Osteoblast (primary cell): ENCODE data around the gene MAP3K14. TPM values are rescaled to one million over a fixed set of nuclear protein-coding genes. Genes with fewer than 3 reads are reported as not detected.

Source experiments
- DNase-seq: peaks from one replicate; pipeline ENCODE4 v3.0.0; 2011; ENCODE audit warnings: low spot score, mixed read lengths; ENCODE audit not compliant: insufficient read length; ENCODE audit errors: missing footprints
- H2AFZ ChIP-seq: 2 replicates; pipeline ENCODE4 v1.6.0; 2011; ENCODE audit warnings: mild to moderate bottlenecking, low read length
- H3K27ac ChIP-seq: 2 replicates; pipeline ENCODE4 v1.5.1; 2011; ENCODE audit warnings: mild to moderate bottlenecking, low read depth, low read length, moderate library complexity
- H3K27me3 ChIP-seq: 2 replicates; pipeline ENCODE4 v1.6.0; 2012; ENCODE audit warnings: mild to moderate bottlenecking, control low read depth, inconsistent platforms, low read length, moderate library complexity; ENCODE audit not compliant: insufficient read depth
- H3K36me3 ChIP-seq: 2 replicates; pipeline ENCODE4 v1.5.1; 2011; ENCODE audit warnings: mild to moderate bottlenecking, low read length, control low read depth, moderate library complexity; ENCODE audit not compliant: insufficient read depth
- H3K4me1 ChIP-seq: 2 replicates; pipeline ENCODE4 v1.5.1; 2011; ENCODE audit warnings: mild to moderate bottlenecking, low read length, control low read depth, moderate library complexity; ENCODE audit not compliant: insufficient read depth
- H3K4me2 ChIP-seq: 2 replicates; pipeline ENCODE4 v1.6.0; 2011; ENCODE audit warnings: mild to moderate bottlenecking, low read length; ENCODE audit not compliant: insufficient read depth
- H3K4me3 ChIP-seq: fragments of 200-600 bp; sonication (generic); 3 replicates; pipeline ENCODE4 v1.5.1; 2012; ENCODE audit warnings: mild to moderate bottlenecking, low read length, inconsistent platforms; ENCODE audit not compliant: insufficient read depth
- H3K79me2 ChIP-seq: 2 replicates; pipeline ENCODE4 v1.6.0; 2012; ENCODE audit warnings: mild to moderate bottlenecking, low read length, control low read depth, inconsistent platforms; ENCODE audit not compliant: insufficient read depth
- H3K9me3 ChIP-seq: 2 replicates; pipeline ENCODE4 v1.5.1; 2011; ENCODE audit warnings: low read depth, low read length, control low read depth
- H4K20me1 ChIP-seq: 2 replicates; pipeline ENCODE4 v1.6.0; 2012; ENCODE audit warnings: mild to moderate bottlenecking, low read length, control low read depth; ENCODE audit not compliant: insufficient read depth
- total RNA-seq: library from RNA; depleted of rRNA; stranded (reverse); fragments of >200 nt; gene quantifications from 2 replicates; pipeline ENCODE4 v1.2.3, GENCODE V29; 2012
- TF ChIP-seq, protein P1 (sequence below): IDR thresholded peaks from 2 replicates; pipeline ENCODE4 v1.5.1; 2011; ENCODE audit warnings: mild to moderate bottlenecking, low read depth, low read length, moderate library complexity; ENCODE audit errors: extremely low read depth

The MAP3K14 gene
- total RNA-seq, 1 donor: 3.6 TPM

DNA sequence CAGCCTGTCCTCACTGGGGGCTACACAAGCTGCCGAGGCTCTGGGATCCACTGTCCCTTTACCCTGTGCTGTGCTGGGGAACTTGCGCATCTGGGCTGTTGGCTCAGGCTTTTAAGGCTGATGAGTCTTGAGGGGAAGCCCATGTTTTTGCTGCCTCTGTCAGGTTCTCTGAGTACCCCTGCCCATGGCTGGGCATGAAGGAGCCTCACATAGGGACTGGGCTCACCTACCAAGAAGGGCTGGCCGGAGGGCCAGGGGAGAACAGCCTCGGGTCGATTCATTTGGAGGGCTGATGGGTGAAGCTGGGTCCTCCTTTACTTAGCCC, 80.6 kb downstream of the MAP3K14 start:
- Histone ChIP-seq H3K4me1 (peaks cover 23% of the 10 kb centered on the region), H3K4me2 (no peak overlapping the region), H3K27me3 (peaks cover 8% of the 10 kb centered on the region), H2AFZ (no peak overlapping the region), H3K9me3 (no peaks in the 10 kb centered on the region), H3K27ac (no peak overlapping the region), H3K79me2 (no peaks in the 10 kb centered on the region), H4K20me1 (no peaks in the 10 kb centered on the region), H3K4me3 (no peak overlapping the region), H3K36me3 (no peaks in the 10 kb centered on the region)
- TF ChIP-seq, protein P1, sequence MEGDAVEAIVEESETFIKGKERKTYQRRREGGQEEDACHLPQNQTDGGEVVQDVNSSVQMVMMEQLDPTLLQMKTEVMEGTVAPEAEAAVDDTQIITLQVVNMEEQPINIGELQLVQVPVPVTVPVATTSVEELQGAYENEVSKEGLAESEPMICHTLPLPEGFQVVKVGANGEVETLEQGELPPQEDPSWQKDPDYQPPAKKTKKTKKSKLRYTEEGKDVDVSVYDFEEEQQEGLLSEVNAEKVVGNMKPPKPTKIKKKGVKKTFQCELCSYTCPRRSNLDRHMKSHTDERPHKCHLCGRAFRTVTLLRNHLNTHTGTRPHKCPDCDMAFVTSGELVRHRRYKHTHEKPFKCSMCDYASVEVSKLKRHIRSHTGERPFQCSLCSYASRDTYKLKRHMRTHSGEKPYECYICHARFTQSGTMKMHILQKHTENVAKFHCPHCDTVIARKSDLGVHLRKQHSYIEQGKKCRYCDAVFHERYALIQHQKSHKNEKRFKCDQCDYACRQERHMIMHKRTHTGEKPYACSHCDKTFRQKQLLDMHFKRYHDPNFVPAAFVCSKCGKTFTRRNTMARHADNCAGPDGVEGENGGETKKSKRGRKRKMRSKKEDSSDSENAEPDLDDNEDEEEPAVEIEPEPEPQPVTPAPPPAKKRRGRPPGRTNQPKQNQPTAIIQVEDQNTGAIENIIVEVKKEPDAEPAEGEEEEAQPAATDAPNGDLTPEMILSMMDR: no peak
- DNase-seq: peak; percentile 43

DNA sequence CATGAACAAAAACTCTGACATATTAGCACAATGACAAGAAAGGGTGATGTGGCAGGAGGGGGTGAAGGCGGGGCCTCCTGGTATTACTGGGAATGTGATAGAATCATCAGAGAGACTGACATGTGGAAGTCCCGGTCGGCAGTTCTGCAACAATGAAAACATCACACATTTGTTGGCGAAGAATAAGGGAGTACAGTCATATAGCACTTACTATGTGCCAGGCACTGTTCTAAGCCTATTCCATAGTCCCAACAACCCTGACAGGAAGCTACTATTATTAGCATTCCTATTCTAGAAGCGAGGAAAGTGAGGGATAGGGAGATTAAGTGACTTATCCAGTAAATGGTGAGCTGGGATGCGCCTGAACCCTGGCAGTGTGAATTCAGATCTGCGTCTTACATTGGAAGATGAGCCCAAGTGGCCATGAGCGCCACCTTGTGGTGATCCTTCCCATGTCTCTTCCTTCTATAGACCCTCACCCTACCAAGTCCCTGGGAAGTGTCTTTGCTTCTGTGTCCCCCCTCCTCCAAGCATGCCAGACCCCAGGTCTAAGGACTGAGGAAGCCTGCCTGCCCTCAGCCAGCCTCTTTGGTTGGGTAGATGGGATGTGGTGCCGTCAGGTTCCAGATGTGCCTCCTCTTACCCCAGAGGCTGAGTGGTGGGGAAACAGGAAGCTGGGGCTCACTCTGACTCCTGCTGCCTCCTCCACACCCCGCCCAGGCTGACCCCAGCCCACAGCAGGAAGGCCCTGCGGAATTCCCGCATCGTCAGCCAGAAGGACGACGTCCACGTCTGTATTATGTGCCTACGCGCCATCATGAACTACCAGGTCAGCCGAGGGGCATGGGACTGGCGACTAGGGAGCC, 81.2 kb downstream of the MAP3K14 start:
- Histone ChIP-seq H3K4me2 (no peak overlapping the region), H3K79me2 (no peaks in the 10 kb centered on the region), H3K27me3 (peaks cover 2% of the 10 kb centered on the region), H3K4me3 (no peak overlapping the region), H3K27ac (no peak overlapping the region), H3K9me3 (no peaks in the 10 kb centered on the region), H3K4me1 (peaks cover 25% of the 10 kb centered on the region), H4K20me1 (no peaks in the 10 kb centered on the region), H2AFZ (no peak overlapping the region), H3K36me3 (no peaks in the 10 kb centered on the region)
- TF ChIP-seq, protein P1: peak; percentile 85
- DNase-seq: peak; percentile 98

DNA sequence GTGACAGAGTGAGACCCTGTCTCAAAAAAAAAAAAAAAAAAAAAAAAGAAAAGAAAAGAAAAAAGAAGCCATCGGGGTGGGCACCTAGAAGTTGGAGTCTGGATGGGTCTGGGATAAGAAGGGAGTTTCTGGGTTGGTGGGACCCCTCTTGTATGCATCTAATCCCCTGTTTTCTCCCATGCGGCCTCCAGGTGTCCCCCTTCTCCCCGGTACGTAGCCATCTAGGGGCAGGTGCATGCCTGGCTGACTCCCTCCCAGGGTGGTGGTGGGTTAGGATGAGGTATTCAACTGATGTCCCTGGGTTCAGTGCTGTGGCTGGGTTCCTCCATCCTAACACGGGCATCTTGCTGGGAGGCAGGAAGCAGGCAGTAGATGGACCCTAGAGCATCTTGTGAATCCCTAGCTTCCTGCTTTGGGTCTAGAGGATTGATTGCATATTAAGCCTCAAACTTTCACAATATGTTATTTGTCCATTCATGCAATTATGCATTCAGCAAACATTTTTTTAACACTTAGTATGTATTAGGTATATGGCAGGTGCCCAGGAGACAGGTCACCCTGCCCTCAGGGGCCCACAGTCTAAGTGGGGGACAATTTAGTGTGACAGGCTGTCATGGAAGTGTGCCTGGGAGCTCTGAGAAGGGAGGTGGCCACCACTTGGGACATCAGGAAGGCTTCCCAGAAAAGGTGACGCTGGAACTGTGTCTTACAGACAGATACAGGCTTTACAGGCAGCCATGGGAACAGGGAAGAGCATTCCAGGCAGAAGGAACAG, 82.0 kb downstream of the MAP3K14 start:
- Histone ChIP-seq H3K4me2 (no peak overlapping the region), H3K4me3 (no peak overlapping the region), H4K20me1 (no peaks in the 10 kb centered on the region), H3K79me2 (no peaks in the 10 kb centered on the region), H3K36me3 (no peaks in the 10 kb centered on the region), H3K27me3 (no peaks in the 10 kb centered on the region), H3K9me3 (no peaks in the 10 kb centered on the region), H3K27ac (no peak overlapping the region), H3K4me1 (peaks cover 27% of the 10 kb centered on the region), H2AFZ (no peak overlapping the region)
- TF ChIP-seq, protein P1: peak; percentile 14
- peak; percentile 67 for DNase-seq

DNA sequence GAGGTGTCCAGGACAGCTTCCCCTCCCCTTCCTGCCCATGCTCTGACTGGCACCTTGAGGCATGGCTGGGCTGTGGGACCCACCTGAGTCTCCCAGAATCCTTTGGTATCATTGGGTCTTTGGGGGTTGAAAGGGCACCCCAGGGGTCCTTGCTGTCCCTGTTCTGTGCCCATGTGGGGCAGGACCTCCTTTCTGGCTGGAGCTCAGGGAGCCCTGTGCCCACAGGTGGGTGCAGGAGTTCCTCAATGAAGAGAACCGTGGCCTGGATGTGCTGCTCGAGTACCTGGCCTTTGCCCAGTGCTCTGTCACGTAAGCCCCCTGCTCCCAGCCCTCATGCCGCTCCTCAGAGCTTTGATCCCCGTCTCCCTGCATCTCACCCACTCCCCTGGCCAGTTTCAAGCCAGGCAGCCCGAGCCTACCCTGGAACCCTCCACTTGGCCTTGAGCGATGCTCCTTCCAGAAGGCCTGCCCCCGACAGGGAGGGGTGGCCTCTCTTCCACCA, 83.3 kb downstream of the MAP3K14 start:
- Histone ChIP-seq H3K4me1 (peaks cover 34% of the 10 kb centered on the region), H3K4me2 (no peak overlapping the region), H3K79me2 (no peaks in the 10 kb centered on the region), H3K9me3 (no peaks in the 10 kb centered on the region), H3K4me3 (no peak overlapping the region), H3K27me3 (no peaks in the 10 kb centered on the region), H4K20me1 (no peaks in the 10 kb centered on the region), H2AFZ (no peak overlapping the region), H3K36me3 (no peaks in the 10 kb centered on the region), H3K27ac (no peak overlapping the region)
- TF ChIP-seq, protein P1: no peak
- peak; percentile 77 for DNase-seq
